Gastrocnemius medialis (tissue), 4 donors: Measurements from ENCODE around the gene XDH. TPM values are rescaled to one million over a fixed set of nuclear protein-coding genes. Genes with fewer than 3 reads are reported as not detected.

Experiments used
- ATAC-seq, 2 donors: fragments of 150-250 bp; one replicate each; pipeline ENCODE4 v1.9.1; 2016
- DNase-seq, 2 donors: peaks; one replicate each; pipeline ENCODE4 v3.0.0-alpha.2; 2019
- H3K27ac ChIP-seq, 4 donors: fragments of 200-600 bp; sonication (generic); 1 replicate in 1 of 4; 2 replicates in 3 of 4; pipeline ENCODE4 v1.5.1; 2016 to 2018; ENCODE audit warnings: mild to moderate bottlenecking in 2 of 4, moderate library complexity in 1 of 4
- H3K27me3 ChIP-seq, 3 donors: fragments of 200-600 bp; sonication (generic) in 2 of 3; 1 replicate in 1 of 3; 2 replicates in 2 of 3; pipeline versions ENCODE4 v1.5.1 to v1.6.0; 2016 to 2019; ENCODE audit warnings: mild to moderate bottlenecking in 1 of 3, moderate library complexity in 1 of 3
- H3K36me3 ChIP-seq, 2 donors: fragments of 200-600 bp; sonication (generic) in 1 of 2; one replicate each; pipeline ENCODE4 v1.5.1; 2017 to 2018
- H3K4me1 ChIP-seq, 2 donors: fragments of 200-600 bp; sonication (generic) in 1 of 2; one replicate each; pipeline ENCODE4 v1.5.1; 2016 to 2017; ENCODE audit warnings: mild to moderate bottlenecking in 2 of 2
- H3K4me3 ChIP-seq, 4 donors: fragments of 200-600 bp; sonication (generic) in 3 of 4; 1 replicate in 1 of 4; 2 replicates in 3 of 4; pipeline ENCODE4 v1.5.1; 2016 to 2019; ENCODE audit warnings: mild to moderate bottlenecking in 2 of 4
- H3K9me3 ChIP-seq, 3 donors: fragments of 200-600 bp; sonication (generic) in 2 of 3; 1 replicate in 1 of 3; 2 replicates in 2 of 3; pipeline ENCODE4 v1.5.1; 2016 to 2019
- CTCF ChIP-seq, 5 experiments: fragments of 450-650 bp in 3 of 5; fragments of 200-600 bp in 2 of 5; sonication (generic) in 2 of 5; IDR thresholded peaks in 4 of 5; conservative IDR thresholded peaks in 1 of 5; 1 replicate in 4 of 5; 2 replicates in 1 of 5; pipeline ENCODE4 v1.5.1; 2016 to 2019; ENCODE audit warnings: antibody characterized with exemption in 5 of 5, mild to moderate bottlenecking in 3 of 5, moderate library complexity in 3 of 5
- POLR2A ChIP-seq, 2 donors: fragments of 450-650 bp; IDR thresholded peaks; one replicate each; pipeline ENCODE4 v1.6.1; 2017; ENCODE audit warnings: antibody characterized with exemption in 2 of 2, mild to moderate bottlenecking in 2 of 2, moderate library complexity in 2 of 2
- in situ Hi-C, 4 donors: fragments of 200-750 bp; cut with MboI; loops; one replicate each; pipeline versions ENCODE4 v1.15.0 to v1.8.0; 2017; ENCODE audit warnings: low sequenced_read_pairs in 4 of 4
- intact Hi-C: fragments of 100-400 bp; cut with DNase I; formaldehyde crosslinking; loops from one replicate; pipeline ENCODE4 v1.15.1; 2023; ENCODE audit warnings: low total_unique reads
- total RNA-seq, 4 donors: library from RNA; depleted of rRNA; stranded (reverse); fragments of >200 nt; gene quantifications; one replicate each; pipeline versions ENCODE4 v1.1.0 to v1.2.3, GENCODE V29; 2016

The XDH gene
- total RNA-seq, 4 donors from 2014 or later = 0.05 to 0.29 (median 0.07) TPM; not detected in 1

DNA sequence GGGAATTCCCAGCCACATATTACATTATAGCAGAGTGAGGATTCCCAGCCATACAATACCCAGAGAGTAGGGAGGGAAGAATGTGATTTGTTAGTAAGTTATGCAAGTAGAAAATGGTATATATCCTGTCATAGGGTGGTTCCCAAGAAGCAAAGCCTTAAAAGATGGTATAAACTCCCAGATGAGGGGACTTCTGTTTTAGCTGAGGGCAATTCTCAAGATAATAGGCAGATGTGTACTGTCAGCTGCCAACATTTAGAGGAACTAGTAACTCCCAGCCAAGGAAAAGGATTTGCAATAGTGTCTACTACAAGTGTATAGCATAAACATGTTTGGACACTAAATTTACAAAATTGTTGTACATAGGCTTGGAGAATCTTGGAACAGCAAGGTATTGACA lies 86.5 kb downstream of the XDH start:
- Histone ChIP-seq H3K4me3 (no peak overlapping the region), H3K27me3 (no peaks in the 10 kb centered on the region), H3K36me3 (no peaks in the 10 kb centered on the region), H3K27ac (no peak overlapping the region), H3K4me1 (peaks cover 0 to 4% of the 10 kb centered on the region in 2 donors), H3K9me3 (no peaks in the 10 kb centered on the region)
- TF ChIP-seq POLR2A (IDR thresholded peaks at IDR 0.05) (no peak), CTCF (IDR thresholded peaks at IDR 0.05 in 4 of 5, conservative IDR thresholded peaks at IDR 0.05 in 1 of 5) (no peak)
- no peak for ATAC-seq
- no peak for DNase-seq
- in situ Hi-C loops (loop anchor here in 1 of 4 donors (25.0 kb wide), 1 partner anchor 1116 kb away; no protein-coding TSS in a partner anchor), intact Hi-C loops (no loop called here)

GRCh38 chr2:31327505-31327904 lies 87.0 kb downstream of the XDH start:
- no peak overlapping the region for H3K27ac ChIP-seq
- TF ChIP-seq POLR2A (IDR thresholded peaks at IDR 0.05) = no peak
- no peak for TF ChIP-seq CTCF (IDR thresholded peaks at IDR 0.05 in 4 of 5, conservative IDR thresholded peaks at IDR 0.05 in 1 of 5)
- H3K4me1 ChIP-seq = peaks cover 2 to 8% of the 10 kb centered on the region in 2 donors
- DNase-seq = no peak
- intact Hi-C loops = no loop called here
- H3K4me3 ChIP-seq = no peak overlapping the region
- ATAC-seq = peak; percentile 21 to 53
- no peaks in the 10 kb centered on the region for H3K36me3 ChIP-seq
- in situ Hi-C loops = loop anchor here in 1 of 4 donors (25.0 kb wide), 1 partner anchor 1115 kb away; no protein-coding TSS in a partner anchor
- H3K9me3 ChIP-seq = no peaks in the 10 kb centered on the region
- no peaks in the 10 kb centered on the region for H3K27me3 ChIP-seq

GRCh38 chr2:31324016-31324633 lies 90.4 kb downstream of the XDH start:
- ATAC-seq (no peak), DNase-seq (no peak)
- Histone ChIP-seq H3K9me3 (no peaks in the 10 kb centered on the region), H3K4me3 (peak overlapping the region; percentile 9 to 30 (median 20)), H3K27ac (no peak overlapping the region), H3K27me3 (no peaks in the 10 kb centered on the region), H3K4me1 (peaks cover 9 to 18% of the 10 kb centered on the region in 2 donors), H3K36me3 (no peaks in the 10 kb centered on the region)
- TF ChIP-seq CTCF (IDR thresholded peaks at IDR 0.05 in 4 of 5, conservative IDR thresholded peaks at IDR 0.05 in 1 of 5) (no peak), POLR2A (IDR thresholded peaks at IDR 0.05) (no peak)
- intact Hi-C loops (no loop called here), in situ Hi-C loops (no loop called here)

- DNase-seq = no peak
- intact Hi-C loops (no loop called here), in situ Hi-C loops (no loop called here)
- peak in 1 of 2 donors; percentile 72 for ATAC-seq
- Histone ChIP-seq H3K4me1 (peaks cover 12 to 18% of the 10 kb centered on the region in 2 donors), H3K27me3 (no peaks in the 10 kb centered on the region), H3K4me3 (no peak overlapping the region), H3K9me3 (no peaks in the 10 kb centered on the region), H3K27ac (no peak overlapping the region), H3K36me3 (no peaks in the 10 kb centered on the region)
- TF ChIP-seq CTCF (IDR thresholded peaks at IDR 0.05 in 4 of 5, conservative IDR thresholded peaks at IDR 0.05 in 1 of 5) (no peak), POLR2A (IDR thresholded peaks at IDR 0.05) (no peak)
Observed at GRCh38 chr2:31322371-31322770, 92.2 kb downstream of the XDH start.
